ENCODE results near the gene MGRN1.
A peak's percentile ranks its signal among the peaks of the same experiment; 100 is the strongest.

MGRN1 gene

GRCh38 chr16:4687946-4688673 is 63.5 kb downstream of the MGRN1 start:
- DNase-seq (ENCODE audit: low read depth): no peak

- DNase-seq (ENCODE audit: low read depth): no peak
Measured at GRCh38 chr16:4688674-4689045, 64.0 kb downstream of the MGRN1 start.

GRCh38 chr16:4689091-4689671 is 64.6 kb downstream of the MGRN1 start:
- no peak for DNase-seq (ENCODE audit: low read depth)

DNA sequence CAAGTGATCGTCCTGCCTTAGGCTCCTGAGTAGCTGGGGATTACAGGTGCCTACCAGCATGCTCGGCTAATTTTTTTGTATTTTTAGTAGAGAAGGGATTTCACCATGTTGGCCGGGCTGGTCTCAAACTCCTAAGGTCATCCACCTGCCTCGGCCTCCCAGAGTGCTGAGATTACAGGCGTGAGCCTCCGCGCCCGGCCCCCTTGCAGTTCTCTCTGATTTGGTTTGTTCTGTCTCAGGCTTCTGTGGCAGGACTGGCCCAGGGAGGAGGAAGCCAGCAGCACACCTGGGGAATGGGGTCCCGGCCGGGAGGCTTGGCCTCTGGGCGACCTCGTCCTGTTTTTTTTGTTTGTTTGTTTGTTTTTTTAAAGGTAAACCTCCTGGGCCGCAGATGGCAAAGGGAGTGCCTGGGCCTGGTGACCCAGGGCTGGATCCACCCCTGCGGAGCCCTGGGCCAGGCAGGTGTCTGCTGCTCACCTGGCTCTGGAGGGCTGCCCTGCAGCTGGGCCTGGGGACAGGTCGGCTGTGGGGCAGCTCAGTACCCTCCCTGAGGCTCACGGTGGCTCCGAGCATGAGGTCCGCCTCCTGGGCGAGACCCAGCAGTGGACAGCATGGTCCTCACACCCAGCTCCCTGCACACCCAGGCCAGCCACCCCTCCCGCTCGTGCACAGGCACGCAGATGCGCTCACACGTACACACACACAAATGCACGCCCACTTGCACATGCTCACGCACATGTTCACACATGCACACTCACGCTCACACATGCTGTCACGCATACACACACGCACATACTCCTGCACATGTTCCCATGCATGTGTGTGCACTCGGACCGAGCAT is 65.5 kb downstream of the MGRN1 start:
- no peak for DNase-seq (ENCODE audit: low read depth)

DNA sequence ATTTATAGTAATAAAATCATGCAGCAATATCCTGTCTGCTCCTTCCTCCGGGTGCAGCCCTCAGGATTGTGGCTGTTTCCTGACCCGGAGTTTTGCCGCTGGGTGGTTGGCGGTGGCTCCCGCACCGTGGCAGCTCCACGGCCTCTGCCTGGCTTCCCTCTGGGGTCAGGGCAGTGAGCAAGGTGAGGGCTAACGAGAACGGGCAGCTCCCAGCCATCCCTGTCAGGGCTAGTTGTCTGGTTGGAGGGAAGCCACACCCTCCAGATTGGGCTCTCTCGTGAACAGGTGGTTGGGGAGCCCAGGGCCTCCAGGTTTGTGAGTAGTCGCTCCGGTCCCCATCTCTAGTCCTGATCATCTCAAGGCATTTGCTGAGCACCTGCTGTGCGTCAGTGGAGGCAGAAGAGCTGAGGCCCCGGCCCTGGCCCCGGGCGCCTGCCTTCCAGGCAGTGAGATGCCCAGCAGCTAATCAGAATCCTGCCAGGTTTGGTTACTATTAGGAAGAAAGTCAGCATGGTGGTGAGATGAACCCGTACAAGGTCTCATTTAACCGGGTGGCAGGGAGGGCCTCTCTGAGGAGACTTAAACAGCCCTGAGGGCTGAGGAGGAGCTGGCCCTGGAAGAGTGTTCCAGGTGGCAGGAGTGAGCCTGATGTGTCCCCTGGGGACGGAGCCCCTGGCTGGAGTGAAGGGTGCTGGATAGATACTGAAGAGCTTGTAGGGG is 66.5 kb downstream of the MGRN1 start:
- no peak for DNase-seq (ENCODE audit: low read depth)

DNA sequence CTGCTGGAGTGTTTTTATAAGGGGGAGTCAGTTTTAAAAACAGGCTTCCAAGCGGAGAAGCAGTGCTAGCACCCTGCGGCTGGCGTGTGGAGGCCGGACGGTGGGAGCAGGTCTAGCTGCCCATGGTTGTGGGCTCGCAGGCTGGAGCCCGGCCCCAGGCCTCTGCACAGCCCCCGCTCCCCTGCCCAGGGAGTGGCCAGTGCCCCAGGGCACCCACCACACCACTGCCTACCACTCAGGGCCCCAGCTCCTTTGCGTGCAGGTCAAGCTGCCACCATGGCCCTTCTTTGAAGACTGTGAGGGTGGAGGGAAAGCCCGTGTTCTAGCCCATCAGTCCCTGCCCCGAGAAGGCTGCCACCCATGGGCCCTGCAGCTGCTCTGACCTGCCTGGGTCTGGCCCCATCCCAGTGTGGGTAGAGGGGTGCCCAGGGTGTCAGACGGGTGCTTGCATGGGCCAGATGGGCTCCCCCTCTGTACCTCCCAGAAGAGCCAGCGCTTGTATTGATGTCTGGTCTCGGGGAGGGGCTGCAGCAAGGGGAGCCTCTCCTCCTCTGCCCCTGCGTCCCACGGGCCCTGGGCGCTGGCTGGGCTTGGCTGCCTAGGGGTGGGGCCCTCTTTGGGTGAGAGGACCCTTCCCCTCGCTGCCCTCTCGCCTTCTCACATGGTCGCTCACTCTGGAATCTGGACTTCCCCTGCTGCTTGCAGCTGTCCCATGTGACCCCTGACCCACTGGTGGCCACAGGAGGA is 67.2 kb downstream of the MGRN1 start:
- DNase-seq (ENCODE audit: low read depth): no peak

DNA sequence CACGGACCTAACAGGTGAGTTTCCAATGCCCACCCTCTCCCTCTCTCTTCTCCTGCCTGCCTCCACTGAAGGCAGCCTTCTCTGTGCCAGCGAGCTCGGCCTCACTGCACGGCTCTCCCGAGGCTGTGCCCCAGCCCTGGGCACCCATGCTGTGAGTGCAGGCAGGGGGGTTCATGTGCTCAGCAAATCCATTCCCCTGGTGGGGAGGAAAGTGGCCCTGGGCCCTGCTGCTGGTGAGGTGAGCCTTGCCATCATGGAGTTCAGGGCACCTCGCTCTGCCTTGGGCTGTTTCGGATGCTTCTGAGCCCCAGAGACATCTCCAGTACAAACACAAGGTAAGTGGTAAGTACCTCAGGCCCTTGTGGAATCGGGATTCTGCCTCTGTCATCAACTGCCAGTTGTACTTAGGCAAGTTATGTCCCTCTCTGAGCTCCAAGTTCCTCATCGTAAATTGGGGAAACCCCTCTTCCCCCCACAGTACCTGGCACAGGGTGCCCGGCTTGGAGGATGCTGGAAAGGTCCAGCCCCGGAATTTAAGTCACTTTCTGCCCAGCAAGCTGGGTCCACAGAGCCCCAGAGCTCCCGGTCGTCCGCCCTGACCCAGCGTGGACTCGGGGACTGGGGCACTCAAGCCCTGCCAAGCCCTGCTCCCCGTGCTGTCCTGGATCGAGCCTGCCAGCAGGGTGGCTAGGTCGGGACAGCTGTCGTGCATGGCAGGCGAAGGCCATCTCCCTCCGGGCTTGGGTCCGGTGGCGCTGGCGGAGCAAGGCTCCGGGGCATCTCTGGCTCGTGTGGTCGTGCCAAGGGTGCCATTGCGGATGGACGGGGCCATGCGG is 68.1 kb downstream of the MGRN1 start:
- no peak for DNase-seq (ENCODE audit: low read depth)

DNA sequence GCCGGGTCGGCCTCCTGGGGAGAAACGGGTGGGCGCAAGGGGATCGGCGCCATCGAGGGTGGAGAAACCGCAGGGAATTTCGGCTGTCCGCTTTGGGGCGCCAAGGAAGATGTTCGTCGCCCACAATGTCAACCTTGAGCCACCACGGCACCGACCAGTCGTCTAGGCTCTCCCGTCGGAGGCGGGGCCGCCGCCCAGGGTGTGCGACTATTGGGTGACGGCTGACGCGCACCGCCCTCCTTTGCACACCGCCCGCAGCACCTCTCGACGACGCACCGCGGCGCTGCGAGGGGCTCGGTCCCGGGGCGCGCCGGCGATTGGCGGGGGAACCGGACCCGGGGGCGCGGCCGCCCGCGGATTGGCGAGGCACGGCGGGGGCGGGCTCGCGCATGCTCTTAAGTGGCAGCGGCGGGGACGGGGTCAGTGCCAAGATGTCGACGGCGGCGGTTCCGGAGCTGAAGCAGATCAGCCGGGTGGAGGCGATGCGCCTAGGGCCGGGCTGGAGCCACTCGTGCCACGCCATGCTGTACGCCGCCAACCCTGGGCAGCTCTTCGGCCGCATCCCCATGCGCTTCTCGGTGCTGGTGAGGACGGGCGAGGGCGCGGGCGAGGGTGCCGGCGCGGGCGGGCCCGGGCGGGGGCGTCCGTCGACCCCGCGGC is 68.8 kb downstream of the MGRN1 start, which contains the start of gene NUDT16L1:
Gene NUDT16L1, plus strand, starts transcription at position 267 of the 660 bp plus-strand sequence. Its CDS starts 165 bp downstream, at position 432.
- peak; percentile 88 for DNase-seq (ENCODE audit: low read depth)

DNA sequence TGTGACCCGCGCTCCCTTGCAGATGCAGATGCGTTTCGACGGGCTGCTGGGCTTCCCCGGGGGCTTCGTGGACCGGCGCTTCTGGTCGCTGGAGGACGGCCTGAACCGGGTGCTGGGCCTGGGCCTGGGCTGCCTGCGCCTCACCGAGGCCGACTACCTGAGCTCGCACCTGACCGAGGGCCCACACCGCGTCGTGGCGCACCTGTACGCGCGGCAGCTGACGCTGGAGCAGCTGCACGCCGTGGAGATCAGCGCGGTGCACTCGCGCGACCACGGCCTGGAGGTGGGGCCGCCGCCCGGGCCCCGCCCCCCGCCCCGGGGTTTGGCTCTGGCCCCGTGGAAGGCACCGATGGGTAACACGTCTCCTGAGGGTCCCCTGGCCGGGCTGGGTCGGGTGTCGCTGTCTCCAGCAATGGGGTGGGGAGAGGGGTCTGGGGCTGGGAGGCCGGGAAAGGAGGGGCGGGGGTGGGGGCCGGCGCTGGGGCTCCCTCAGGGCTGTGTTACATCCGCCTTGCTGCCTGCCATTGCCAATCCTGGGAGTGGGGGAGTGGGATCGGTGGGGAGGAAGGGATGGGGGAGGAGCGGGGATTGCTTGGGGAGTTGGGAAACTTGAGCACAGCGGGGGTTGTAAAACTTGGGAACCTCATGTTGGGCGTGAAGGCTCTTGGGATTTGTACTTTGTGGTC is 69.5 kb downstream of the MGRN1 start:
- peak; percentile 86 for DNase-seq (ENCODE audit: low read depth)

- DNase-seq (ENCODE audit: low read depth): no peak
Measured at GRCh38 chr16:4694642-4695451, 70.2 kb downstream of the MGRN1 start.

- no peak for DNase-seq (ENCODE audit: low read depth)
Measured at GRCh38 chr16:4695473-4696171, 71.0 kb downstream of the MGRN1 start.

DNA sequence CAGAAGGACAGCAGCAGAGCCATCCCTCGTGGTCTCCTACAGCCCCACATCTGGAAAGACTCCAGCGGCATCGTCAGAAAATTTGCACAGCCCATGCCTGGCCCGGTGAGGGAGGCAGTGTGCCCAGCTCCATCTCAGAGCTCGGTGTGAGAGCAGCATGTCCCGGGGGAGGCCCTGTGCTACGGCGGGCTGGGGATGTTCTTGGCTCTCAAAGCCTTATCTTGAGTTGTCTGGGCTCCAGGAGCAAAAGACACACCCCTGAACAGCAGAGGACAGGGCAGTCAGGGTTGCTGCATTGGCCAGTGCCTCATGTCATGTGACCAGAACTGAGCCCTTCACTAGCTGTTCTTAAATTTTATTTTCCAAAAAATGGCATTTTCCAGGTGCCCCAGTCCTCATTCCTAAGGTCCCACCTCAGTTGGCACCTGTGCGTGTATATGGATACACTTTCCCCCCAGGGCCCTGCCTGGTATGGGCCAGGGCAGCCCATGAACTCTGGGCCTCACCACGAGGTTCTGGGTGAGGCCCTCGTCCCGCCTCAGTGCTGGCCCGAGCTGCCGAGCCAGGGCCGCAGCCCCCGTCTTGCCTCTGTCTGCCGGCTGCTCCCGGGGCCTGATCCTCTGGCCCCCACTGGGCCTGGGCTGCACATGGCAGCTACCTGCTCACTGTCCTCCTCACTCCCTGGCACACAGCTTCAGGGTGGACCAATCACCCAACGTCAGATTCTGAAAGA is 71.7 kb downstream of the MGRN1 start:
- no peak for DNase-seq (ENCODE audit: low read depth)

GRCh38 chr16:4696905-4697847 is 72.5 kb downstream of the MGRN1 start:
- no peak for DNase-seq (ENCODE audit: low read depth)

DNA sequence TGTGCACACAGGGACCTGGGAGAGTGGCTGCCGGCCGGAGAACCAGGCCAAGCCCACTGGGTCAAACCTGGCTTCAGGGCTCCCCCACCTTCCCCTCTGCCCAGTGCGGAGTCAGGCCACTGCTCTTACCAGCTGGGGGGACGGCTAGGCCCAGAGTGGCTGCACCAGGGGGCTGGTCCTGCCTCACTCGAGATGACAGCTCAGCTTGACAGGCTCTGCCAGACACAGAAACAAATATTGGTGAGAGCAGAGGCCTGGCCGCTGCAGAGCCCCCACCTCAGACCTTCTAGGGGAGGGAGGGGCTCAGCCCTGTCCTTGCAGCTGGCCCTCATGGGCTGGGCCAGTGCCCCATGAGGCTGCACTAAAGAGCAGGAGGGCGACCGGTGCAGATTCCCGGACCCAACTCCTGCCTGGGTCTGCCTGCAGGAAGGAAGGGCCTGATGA is 73.2 kb downstream of the MGRN1 start:
- no peak for DNase-seq (ENCODE audit: low read depth)

DNA sequence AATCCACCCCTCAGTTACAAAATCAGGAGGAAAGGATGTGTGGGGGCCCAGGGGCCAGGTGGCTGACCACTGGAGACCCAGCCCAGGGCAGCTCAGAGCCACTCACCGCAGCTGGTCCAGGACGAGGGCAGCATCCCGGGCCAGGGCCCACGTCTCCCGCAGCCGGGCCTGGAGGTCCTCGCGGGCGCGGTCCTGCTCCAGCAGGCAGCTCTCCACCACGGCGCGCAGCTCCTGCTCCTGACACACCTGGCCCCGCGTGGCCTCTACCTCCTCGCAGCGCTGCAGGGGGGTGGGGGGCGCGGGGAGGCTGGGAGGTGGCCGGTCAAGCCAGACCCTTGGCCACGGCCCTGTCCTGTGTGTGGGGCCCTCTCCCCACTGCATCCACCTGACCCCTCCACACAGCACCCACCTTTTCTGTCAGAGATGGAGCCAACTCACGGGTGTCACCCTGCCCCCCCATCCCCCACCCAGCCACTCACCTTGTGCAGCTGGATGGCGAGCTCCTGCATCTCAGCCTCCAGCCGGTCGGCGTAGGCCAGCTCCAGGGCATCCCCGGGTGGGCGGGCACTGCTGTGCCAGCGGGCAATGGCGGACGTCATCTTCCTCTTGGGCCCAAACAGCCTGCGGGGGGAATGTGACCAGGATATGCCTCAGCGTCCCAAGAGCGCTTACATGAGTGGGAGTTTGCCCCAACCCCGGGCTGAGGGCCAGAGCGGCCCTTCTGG is 73.9 kb downstream of the MGRN1 start:
- no peak for DNase-seq (ENCODE audit: low read depth)
